H9 (cell line): ENCODE measurements around the gene TNIK. TPM values are rescaled to one million over a fixed set of nuclear protein-coding genes. Genes with fewer than 3 reads are reported as not detected.

Experiments
- DNase-seq: peaks from one replicate; pipeline ENCODE4 v3.0.0-alpha.2; 2017
- H2AFZ ChIP-seq: one replicate; pipeline ENCODE4 v1.6.1; 2013; ENCODE audit warnings: mild to moderate bottlenecking, low read length, control low read depth, moderate library complexity
- H2AK5ac ChIP-seq: 2 replicates; pipeline ENCODE4 v1.6.1; 2013; ENCODE audit warnings: low read length, control low read depth, mixed read lengths; ENCODE audit not compliant: insufficient read length
- H2BK120ac ChIP-seq: one replicate; pipeline ENCODE4 v1.6.1; 2013; ENCODE audit warnings: low read depth, mild to moderate bottlenecking, low read length, control low read depth, inconsistent platforms; ENCODE audit not compliant: poor library complexity, severe bottlenecking
- H2BK12ac ChIP-seq: 2 replicates; pipeline ENCODE4 v1.6.1; 2013; ENCODE audit warnings: low read length, control low read depth, mixed read lengths, low read depth; ENCODE audit not compliant: insufficient read length
- H2BK15ac ChIP-seq: 2 replicates; pipeline ENCODE4 v1.6.1; 2013; ENCODE audit warnings: low read depth, low read length, control low read depth
- H2BK20ac ChIP-seq: one replicate; pipeline ENCODE4 v1.6.1; 2013; ENCODE audit warnings: low read depth, mild to moderate bottlenecking, low read length, control low read depth, inconsistent platforms; ENCODE audit not compliant: poor library complexity, severe bottlenecking
- H2BK5ac ChIP-seq: 2 replicates; pipeline ENCODE4 v1.6.1; 2013; ENCODE audit warnings: low read length, control low read depth, mixed read lengths; ENCODE audit not compliant: insufficient read length
- H3K14ac ChIP-seq: 2 replicates; pipeline ENCODE4 v1.6.1; 2013; ENCODE audit warnings: low read length, control low read depth; ENCODE audit not compliant: insufficient read depth
- H3K18ac ChIP-seq: 2 replicates; pipeline ENCODE4 v1.6.1; 2013; ENCODE audit warnings: low read depth, mild to moderate bottlenecking, mixed read lengths, low read length, control low read depth; ENCODE audit not compliant: insufficient read length
- H3K23ac ChIP-seq: 2 replicates; pipeline ENCODE4 v1.6.1; 2013; ENCODE audit warnings: low read length, control low read depth, mixed read lengths, low read depth; ENCODE audit not compliant: insufficient read length
- H3K23me2 ChIP-seq: 2 replicates; pipeline ENCODE4 v1.6.1; 2013; ENCODE audit warnings: low read depth, mild to moderate bottlenecking, mixed read lengths, low read length, control low read depth; ENCODE audit not compliant: insufficient read length, poor library complexity, severe bottlenecking
- H3K27ac ChIP-seq: 2 replicates; pipeline ENCODE4 v1.5.1; 2013; ENCODE audit warnings: low read length, control low read depth, mixed read lengths, low read depth; ENCODE audit not compliant: insufficient read length
- H3K27me3 ChIP-seq: 2 replicates; pipeline ENCODE4 v1.6.1; 2013; ENCODE audit warnings: low read length, control low read depth, inconsistent platforms; ENCODE audit not compliant: insufficient read depth
- H3K4ac ChIP-seq: 2 replicates; pipeline ENCODE4 v1.6.1; 2013; ENCODE audit warnings: low read depth, mild to moderate bottlenecking, control low read depth, inconsistent platforms, low read length, moderate library complexity
- H3K4me1 ChIP-seq: 2 replicates; pipeline ENCODE4 v1.6.1; 2013; ENCODE audit warnings: low read length, control low read depth, inconsistent platforms; ENCODE audit not compliant: insufficient read depth
- H3K4me2 ChIP-seq: 2 replicates; pipeline ENCODE4 v1.6.1; 2013; ENCODE audit warnings: low read length, control low read depth, mixed read lengths; ENCODE audit not compliant: insufficient read length, insufficient read depth
- H3K56ac ChIP-seq: 2 replicates; pipeline ENCODE4 v1.6.1; 2013; ENCODE audit warnings: low read depth, mild to moderate bottlenecking, mixed read lengths, low read length, control low read depth; ENCODE audit not compliant: insufficient read length
- H3K79me1 ChIP-seq: 2 replicates; pipeline ENCODE4 v1.6.1; 2013; ENCODE audit warnings: low read depth, mild to moderate bottlenecking, moderate library complexity, low read length, control low read depth, inconsistent platforms; ENCODE audit not compliant: insufficient read depth, poor library complexity, severe bottlenecking
- H3K79me2 ChIP-seq: 2 replicates; pipeline ENCODE4 v1.6.1; 2013; ENCODE audit warnings: low read length, control low read depth, inconsistent platforms; ENCODE audit not compliant: insufficient read depth
- H3K9ac ChIP-seq: 2 replicates; pipeline ENCODE4 v1.6.1; 2013; ENCODE audit warnings: low read length, control low read depth, mixed read lengths; ENCODE audit not compliant: insufficient read length; ENCODE audit errors: extremely low read depth
- H3K9me3 ChIP-seq: one replicate; pipeline ENCODE4 v1.6.1; 2013; ENCODE audit warnings: low read depth, low read length, inconsistent platforms; ENCODE audit not compliant: control insufficient read depth
- H3T11ph ChIP-seq: one replicate; pipeline ENCODE4 v1.6.1; 2013; ENCODE audit warnings: mild to moderate bottlenecking, low read length, control low read depth, inconsistent platforms
- H4K20me1 ChIP-seq: one replicate; pipeline ENCODE4 v1.6.1; 2013; ENCODE audit not compliant: control insufficient read depth, insufficient read length, insufficient read depth
- H4K5ac ChIP-seq: 2 replicates; pipeline ENCODE4 v1.6.1; 2013; ENCODE audit warnings: low read depth, mild to moderate bottlenecking, mixed read lengths, low read length, control low read depth; ENCODE audit not compliant: insufficient read length
- H4K8ac ChIP-seq: replicated peaks from 2 replicates; pipeline ENCODE4 v1.6.1; 2013; ENCODE audit warnings: low read length, control low read depth, mixed read lengths, low read depth; ENCODE audit not compliant: insufficient read length
- H4K91ac ChIP-seq: 2 replicates; pipeline ENCODE4 v1.6.1; 2013; ENCODE audit warnings: low read depth, mild to moderate bottlenecking, moderate library complexity, mixed read lengths, low read length, control low read depth; ENCODE audit not compliant: insufficient read length
- H3K27ac Mint-ChIP-seq, 3 experiments: 2 replicates in 2 of 3; 3 replicates in 1 of 3; pipeline ENCODE4 v1.8.0; 2020 to 2021; ENCODE audit warnings: mixed read lengths in 3 of 3, mild to moderate bottlenecking in 1 of 3, moderate library complexity in 1 of 3
- H3K27me3 Mint-ChIP-seq: 2 replicates; pipeline ENCODE4 v1.8.0; 2021; ENCODE audit warnings: low read depth, mild to moderate bottlenecking, moderate library complexity, mixed read lengths
- H3K36me3 Mint-ChIP-seq, 3 experiments: 2 replicates in 2 of 3; 3 replicates in 1 of 3; pipeline ENCODE4 v1.8.0; 2020 to 2021; ENCODE audit warnings: low read depth in 3 of 3, mixed read lengths in 3 of 3; ENCODE audit not compliant: insufficient read depth in 1 of 3
- H3K4me1 Mint-ChIP-seq, 2 experiments: 2 replicates each; pipeline ENCODE4 v1.8.0; 2020; ENCODE audit warnings: mixed read lengths in 2 of 2
- H3K4me3 Mint-ChIP-seq, 2 experiments: 2 replicates in 1 of 2; 3 replicates in 1 of 2; pipeline ENCODE4 v1.8.0; 2020 to 2021; ENCODE audit warnings: mild to moderate bottlenecking in 2 of 2, mixed read lengths in 2 of 2, moderate library complexity in 1 of 2
- H3K9me3 Mint-ChIP-seq, 2 experiments: 2 replicates in 1 of 2; 3 replicates in 1 of 2; pipeline ENCODE4 v1.8.0; 2020; ENCODE audit warnings: mild to moderate bottlenecking in 2 of 2, mixed read lengths in 2 of 2, moderate library complexity in 1 of 2
- CTCF ChIP-seq: fragments of 200-600 bp; sonication (generic); conservative IDR thresholded peaks from 3 replicates; pipeline ENCODE4 v1.8.0; 2021; ENCODE audit warnings: antibody characterized with exemption, mild to moderate bottlenecking
- WGBS: extraction: QIAGEN DNeasy Blood & Tissue Kit; methylation state at CpG from one replicate; pipeline ENCODE4 v1.1.7; 2013; ENCODE audit warnings: missing lambda C conversion rate, low lambda C conversion rate, mixed read lengths; ENCODE audit not compliant: insufficient read length; ENCODE audit errors: extremely low coverage; 5-methylcytosine and 5-hydroxymethylcytosine counted together
- total RNA-seq: library from RNA; stranded (reverse); gene quantifications from 2 replicates; pipeline ENCODE4 v1.2.1, GENCODE V29; 2021

The TNIK gene
- total RNA-seq, 1 experiment from 2014 or later: 15.9 TPM

GRCh38 chr3:171099911-171100310 lies 360.3 kb downstream of the TNIK start:
- H2AFZ ChIP-seq: no peak overlapping the region
- H2BK12ac ChIP-seq: no peak overlapping the region
- no peaks in the 10 kb centered on the region for H3K4me1 ChIP-seq
- Mint-ChIP-seq H3K4me1 (peaks cover 5 to 6% of the 10 kb centered on the region in 2 experiments), H3K27ac (no peak overlapping the region), H3K36me3 (peaks cover 6 to 19% (median 9%) of the 10 kb centered on the region in 3 experiments; a peak in 6 of 7 replicates), H3K27me3 (no peaks in the 10 kb centered on the region), H3K9me3 (peaks cover 0 to 2% of the 10 kb centered on the region in 2 experiments; a peak in 1 of 5 replicates), H3K4me3 (no peak overlapping the region)
- H3K4me2 ChIP-seq: no peak overlapping the region
- no peak overlapping the region for H3K56ac ChIP-seq
- H4K91ac ChIP-seq: no peak overlapping the region
- no peak overlapping the region for H3K9ac ChIP-seq
- no CpG with 5 or more reads among the region's 1 CpG for WGBS
- no peaks in the 10 kb centered on the region for H3K79me1 ChIP-seq
- no peaks in the 10 kb centered on the region for H4K20me1 ChIP-seq
- no peak overlapping the region for H3K18ac ChIP-seq
- no peaks in the 10 kb centered on the region for H3K9me3 ChIP-seq
- no peak overlapping the region for H2BK15ac ChIP-seq
- no peaks in the 10 kb centered on the region for H3K27me3 ChIP-seq
- H3K79me2 ChIP-seq: no peaks in the 10 kb centered on the region
- no peak overlapping the region for H2AK5ac ChIP-seq
- H3K14ac ChIP-seq: no peak overlapping the region
- no peak overlapping the region for H2BK5ac ChIP-seq
- no peak overlapping the region for H3T11ph ChIP-seq
- no peak overlapping the region for H3K4ac ChIP-seq
- TF ChIP-seq CTCF: no peak
- no peak overlapping the region for H3K27ac ChIP-seq
- H4K8ac ChIP-seq: no peak overlapping the region
- DNase-seq: no peak
- H2BK120ac ChIP-seq: no peak overlapping the region
- H2BK20ac ChIP-seq: no peak overlapping the region
- no peak overlapping the region for H4K5ac ChIP-seq
- H3K23ac ChIP-seq: no peak overlapping the region
- H3K23me2 ChIP-seq: no peaks in the 10 kb centered on the region
